HG03025 (cell line): ENCODE data around the gene LGR6.
"Not testable (repeated sequence)": the region's sequence is repeated elsewhere in the genome, so short reads cannot be mapped to it uniquely, and the experiment has no call there.

Source experiments
- ATAC-seq: cut with Tn5 transposase; IDR thresholded peaks from one replicate; pipeline ENCODE4 v1.9.1; 2021; ENCODE audit warnings: mild to moderate bottlenecking, moderate library complexity; ENCODE audit not compliant: unreplicated experiment, low FRiP score

The LGR6 gene

GRCh38 chr1:202261209-202261958, 67.8 kb downstream of the LGR6 start:
- ATAC-seq, result not testable (repeated sequence)

DNA sequence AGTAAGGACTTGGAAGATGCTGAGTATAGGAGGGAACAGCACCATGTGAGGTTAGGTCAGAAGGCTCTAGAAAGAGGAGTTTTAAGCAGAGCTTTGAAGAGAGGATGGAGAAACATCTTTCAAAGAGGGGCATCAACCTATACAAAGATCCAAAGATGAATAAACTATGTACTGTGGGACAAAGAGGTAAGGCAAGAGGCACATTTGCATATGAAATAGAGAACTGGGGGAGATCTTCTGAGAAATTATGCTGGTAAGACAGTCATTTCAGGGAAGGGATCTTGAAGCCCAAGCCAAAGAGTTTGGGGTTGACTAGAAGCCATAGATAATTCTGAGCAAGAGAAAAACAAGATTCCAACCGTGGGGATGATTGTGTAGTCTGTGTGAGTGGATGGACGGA, 70.0 kb downstream of the LGR6 start:
- no peak for ATAC-seq

DNA sequence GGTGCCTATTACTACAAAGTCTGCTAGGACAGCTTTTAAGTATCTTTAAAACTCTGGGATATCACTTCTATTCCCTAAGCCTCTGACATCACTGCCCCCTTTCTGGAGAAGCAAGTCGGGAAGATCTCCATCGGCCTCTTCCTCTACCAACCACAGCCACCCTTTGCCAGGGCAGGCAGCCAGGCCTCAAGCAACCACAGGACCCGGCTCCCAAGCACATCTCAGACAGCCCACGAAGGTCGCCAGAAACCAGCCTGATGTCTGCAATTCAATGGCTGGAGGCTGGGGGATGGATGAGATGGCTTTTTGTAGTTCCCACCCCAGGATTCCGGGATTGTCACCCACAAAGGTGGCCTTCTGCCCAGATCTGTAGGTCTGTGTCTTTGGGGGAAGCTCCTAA, 70.7 kb downstream of the LGR6 start:
- no peak for ATAC-seq

DNA sequence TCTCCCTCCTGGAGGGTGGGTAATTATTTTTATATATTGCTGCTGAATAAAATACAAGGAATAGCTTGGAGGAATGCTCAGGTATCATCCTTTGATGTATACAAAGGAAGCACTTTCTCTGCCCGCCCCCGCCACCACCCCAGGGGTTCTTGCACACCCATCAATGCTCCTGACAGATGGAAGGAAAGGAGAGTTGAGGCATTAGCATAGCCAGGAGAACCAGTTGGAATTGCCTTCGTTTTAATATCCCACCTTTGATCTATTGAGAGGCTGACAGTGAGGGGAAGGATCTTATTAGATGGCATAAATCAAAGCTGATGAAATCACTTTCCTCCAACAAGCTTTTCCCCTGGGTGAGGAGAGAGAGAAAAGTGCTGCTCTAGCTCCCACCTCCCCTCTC, 71.1 kb downstream of the LGR6 start:
- ATAC-seq, result no peak

DNA sequence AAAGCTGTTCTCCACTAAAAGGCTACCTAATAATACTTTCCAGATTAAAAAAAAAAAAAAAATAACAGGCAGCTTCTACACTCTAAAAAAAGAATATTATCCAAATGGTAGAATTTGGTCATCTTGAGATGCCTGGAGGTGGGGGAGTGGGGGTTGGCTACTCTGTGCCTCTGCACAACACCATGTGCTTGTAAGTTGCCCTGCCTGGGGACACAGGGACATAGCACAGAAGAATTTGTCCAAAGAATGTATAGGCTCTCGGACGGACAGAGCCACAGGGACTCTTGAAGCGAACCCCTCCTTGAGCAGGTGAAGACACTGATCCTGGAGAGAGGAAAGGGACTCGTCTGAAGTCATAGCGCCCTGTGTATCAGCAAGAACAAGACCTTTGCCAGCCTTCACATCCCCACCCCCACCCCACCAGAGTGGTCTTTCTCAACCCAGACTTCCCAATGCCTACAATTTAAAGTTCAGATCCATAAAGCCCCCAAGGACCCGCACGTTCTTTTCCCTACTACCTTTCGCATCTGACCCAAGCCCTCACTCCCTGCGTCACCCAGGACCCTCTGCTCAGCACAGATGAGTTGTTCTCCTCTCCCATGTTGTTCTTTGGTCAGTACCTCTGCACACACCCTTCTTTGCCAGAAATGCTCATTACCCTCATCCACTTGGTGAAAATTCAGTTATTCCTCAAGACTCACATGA, 72.6 kb downstream of the LGR6 start:
- ATAC-seq, result no peak

DNA sequence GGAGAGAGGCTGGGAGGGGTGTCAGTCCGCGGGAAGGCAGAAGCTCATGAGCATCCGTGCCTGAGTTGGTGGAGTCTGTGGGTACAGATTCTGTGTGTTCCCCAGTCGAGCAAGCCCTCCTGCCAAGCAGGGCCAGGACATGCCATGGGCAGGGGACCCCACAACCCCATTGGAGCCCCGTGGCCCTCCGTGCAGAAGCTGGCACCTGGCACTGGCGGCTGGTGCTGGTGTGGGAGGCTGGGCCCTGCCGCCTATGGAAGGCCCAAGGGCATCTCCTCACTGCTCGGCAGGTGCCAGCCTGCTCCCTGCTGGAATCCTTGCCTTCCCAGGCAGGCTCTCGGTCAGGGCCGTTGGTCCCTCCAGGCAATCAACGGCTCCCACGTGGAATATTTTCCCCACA, 74.4 kb downstream of the LGR6 start:
- ATAC-seq, result no peak

DNA sequence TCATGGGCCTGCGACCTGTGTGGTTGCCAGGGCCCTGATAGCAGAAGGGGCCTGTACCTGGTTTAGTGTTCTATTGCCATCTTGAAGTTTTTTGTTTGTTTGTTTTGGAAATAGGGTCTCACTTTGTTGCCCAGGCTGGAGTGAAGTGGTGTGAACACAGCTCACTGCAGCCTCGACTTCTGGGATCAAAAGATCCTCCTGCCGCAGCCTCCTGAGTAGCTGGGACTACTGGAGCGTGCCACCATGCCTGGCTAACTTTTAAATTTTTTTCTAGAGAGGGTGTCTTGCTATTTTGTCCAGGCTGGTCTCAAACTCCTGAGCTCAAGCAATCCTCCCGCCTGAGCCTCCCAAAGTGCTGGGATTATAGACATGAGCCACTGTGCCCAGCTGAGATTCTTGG, 75.2 kb downstream of the LGR6 start:
- no peak for ATAC-seq

DNA sequence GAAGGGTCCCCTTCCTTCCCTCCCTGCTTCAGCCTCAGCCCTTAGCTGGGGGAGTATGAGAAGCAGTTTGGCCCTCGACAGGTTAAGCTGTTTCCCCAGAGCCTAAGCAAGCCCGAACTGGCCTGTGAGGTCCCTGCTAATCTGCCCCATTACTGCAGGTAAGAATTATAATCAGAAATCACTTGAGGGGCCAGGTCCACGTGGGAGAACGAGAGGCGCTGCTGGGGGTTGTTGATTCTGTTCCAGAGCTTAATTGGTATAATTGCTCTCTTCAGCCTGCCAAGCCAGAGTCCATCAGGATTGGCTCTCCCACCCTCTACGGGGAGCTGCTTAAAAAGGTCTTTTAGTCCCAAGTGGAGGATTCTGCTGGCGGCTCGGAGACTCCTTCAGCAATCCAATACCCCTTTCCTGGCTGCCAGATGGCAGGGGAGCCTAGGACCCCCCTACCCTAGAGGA, 77.3 kb downstream of the LGR6 start:
- ATAC-seq, result no peak

GRCh38 chr1:202272103-202272845, 78.7 kb downstream of the LGR6 start:
- no peak for ATAC-seq

DNA sequence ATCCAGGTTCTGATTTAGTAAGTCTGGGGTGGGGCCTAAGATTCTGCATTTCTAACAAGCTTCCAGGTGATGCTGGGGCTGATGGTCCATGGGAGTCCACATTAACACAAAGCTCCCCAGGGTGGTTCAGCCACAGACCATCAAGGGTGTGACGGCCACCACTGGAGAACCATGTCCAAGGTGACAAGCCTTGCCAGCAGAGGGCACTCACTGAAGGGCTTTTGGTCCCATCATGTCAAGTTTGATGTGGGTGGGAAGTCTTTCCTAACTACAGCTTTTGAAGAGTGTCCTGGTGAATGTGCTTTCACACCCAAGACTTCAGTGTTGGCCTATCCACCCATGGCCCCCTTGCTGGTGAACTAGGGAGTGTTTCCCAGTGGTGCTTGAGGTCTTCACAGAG, 81.0 kb downstream of the LGR6 start:
- no peak for ATAC-seq

DNA sequence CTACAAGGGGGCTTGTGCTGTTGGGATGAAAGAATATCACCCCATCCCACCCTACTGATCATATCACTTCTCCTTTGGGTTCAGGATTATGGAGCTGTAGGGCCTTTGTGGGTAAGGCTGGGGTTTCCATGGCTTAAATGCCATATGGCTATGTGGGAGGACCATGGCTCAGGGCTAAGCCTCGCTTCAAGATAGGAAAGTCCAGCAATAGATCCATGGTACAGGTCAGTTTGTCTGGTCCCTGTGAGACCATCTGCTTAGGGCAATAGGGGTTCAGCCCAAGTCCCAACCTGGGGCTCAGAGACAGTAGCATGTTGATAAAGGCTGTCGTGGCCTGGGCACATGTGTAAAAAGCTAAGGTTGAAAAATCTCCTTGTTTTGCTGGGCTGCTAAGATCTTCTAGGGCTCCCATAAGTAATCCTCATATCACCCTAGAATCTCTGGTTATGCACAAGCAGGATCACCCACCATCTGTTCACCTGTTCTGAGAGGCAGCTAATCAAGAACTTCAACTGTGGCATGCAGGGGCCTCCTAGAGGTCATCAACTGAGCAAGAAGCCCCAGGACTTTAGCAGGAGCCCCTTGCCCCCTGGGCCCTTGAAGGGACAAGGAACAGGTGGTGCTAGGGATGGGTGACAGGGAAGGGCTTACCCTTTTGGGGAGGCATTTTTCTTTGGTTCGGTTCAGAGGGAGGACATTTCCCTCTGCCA, 81.6 kb downstream of the LGR6 start:
- no peak for ATAC-seq

GRCh38 chr1:202276081-202276715, 82.6 kb downstream of the LGR6 start:
- ATAC-seq, result no peak

GRCh38 chr1:202276920-202277319, 83.3 kb downstream of the LGR6 start:
- no peak for ATAC-seq

GRCh38 chr1:202278751-202279150, 85.2 kb downstream of the LGR6 start:
- no peak for ATAC-seq

GRCh38 chr1:202279806-202280205, 86.2 kb downstream of the LGR6 start:
- ATAC-seq, result no peak

GRCh38 chr1:202280595-202280994, 87.0 kb downstream of the LGR6 start:
- no peak for ATAC-seq

DNA sequence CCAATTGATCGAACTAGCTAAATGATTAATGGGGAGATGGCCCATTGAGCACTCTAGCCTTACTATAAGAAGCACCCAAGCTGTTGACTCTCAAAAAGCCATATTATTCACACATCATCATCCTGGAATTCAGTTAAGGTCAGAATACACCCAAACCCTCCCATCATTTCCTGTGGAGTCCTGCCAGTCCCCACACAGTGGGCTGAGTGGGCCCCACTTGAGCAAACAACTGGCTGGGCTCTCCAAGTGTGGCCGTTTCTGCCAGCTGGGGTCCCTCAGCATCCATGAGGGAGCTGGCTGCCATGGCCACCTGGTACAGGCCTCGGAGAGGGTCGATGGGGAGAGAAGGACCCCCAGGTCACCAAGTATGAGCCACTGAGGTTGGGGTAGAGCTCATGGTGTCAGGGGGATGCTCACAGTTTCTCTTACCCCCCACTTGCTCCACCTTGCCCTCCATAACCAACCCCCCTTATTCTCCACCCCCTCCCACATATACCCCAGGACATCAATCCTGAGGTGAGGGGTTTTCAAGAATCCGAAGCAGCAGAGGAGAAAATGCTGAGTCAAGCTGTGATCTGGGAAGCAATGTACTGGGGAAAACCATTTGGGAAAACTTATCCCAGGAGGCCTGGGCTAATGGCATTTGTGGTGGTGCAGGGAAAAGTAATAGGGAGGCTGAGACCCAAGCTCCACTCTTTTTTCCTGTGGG, 87.9 kb downstream of the LGR6 start:
- no peak for ATAC-seq

DNA sequence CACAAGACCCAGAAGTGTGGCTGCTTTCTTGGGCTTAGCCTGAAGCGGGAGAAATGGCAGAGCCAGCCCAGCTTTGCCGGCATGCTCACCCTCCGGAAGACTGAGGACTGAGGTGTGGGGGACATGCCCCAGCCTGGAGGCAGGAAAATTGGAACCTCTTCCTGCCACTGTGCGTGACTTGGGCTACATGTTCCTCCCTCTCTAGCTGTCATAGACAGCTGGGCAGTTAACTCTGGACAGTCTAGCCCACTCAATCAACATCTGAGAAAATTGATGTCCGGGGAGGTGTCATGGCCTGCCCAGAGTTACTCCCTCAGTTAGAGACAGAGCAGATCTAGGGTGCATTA, 88.4 kb downstream of the LGR6 start:
- ATAC-seq, result no peak

DNA sequence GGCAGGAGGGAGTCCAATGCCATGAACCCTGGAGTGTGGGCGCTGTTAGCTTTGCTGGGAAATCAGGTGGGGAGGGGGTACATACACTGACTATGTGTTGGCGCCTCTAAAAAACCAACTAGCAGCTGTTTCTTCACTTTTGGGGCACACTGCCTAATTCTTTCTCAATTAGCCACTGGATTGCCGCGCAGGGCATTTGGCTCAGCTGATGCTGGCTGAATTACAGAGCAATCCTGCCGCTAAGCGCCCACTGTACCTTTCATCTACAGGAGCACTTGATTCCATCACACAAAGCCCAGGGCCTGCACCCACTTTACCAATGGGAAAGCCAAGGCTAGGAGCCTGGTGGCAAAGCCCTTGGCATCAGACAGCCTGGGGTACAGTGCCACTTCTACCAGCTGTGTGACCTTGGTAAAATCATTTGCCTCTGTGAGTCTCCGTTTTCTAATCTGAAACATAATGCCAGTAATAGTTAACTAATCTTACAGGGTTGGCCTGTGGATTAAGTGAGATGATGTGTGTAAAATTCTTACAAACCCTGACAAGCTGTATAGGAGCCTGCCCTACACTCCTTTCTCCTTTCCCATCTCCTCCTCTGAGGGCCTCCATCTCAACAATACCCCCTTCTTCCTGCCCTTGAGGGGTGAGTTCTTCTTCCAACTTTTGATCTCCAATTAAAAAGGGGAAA, 89.1 kb downstream of the LGR6 start:
- no peak for ATAC-seq
